GM23338 (cell line): Measurements from ENCODE around the gene MARCHF3. TPM values are rescaled to one million over a fixed set of nuclear protein-coding genes. Genes with fewer than 3 reads are reported as not detected.

ENCODE experiments used
- ATAC-seq: fragments of 200-7000 bp; cut with Tn5 transposase; 3 replicates; pipeline ENCODE4 v1.9.1; 2020
- DNase-seq: peaks from one replicate; pipeline ENCODE4 v3.0.0-alpha.2; 2015; ENCODE audit warnings: low spot score
- H2AFZ ChIP-seq: fragments of 200-600 bp; sonication (generic); 2 replicates; pipeline ENCODE4 v1.8.0; 2016; ENCODE audit warnings: antibody characterized with exemption, mild to moderate bottlenecking, moderate library complexity
- H3F3A ChIP-seq: fragments of 200-600 bp; sonication (generic); replicated peaks from 2 replicates; pipeline ENCODE4 v1.8.0; 2017; ENCODE audit warnings: antibody characterized with exemption, mixed run types, low read depth
- H3K27ac ChIP-seq: fragments of 200-600 bp; sonication (generic); 2 replicates; pipeline ENCODE4 v1.6.1; 2016; ENCODE audit warnings: low read depth
- H3K27me3 ChIP-seq: fragments of 200-600 bp; sonication (generic); 2 replicates; pipeline ENCODE4 v1.8.0; 2016; ENCODE audit warnings: mild to moderate bottlenecking, mixed run types, moderate library complexity; ENCODE audit not compliant: insufficient read depth
- H3K36me3 ChIP-seq: fragments of 200-600 bp; sonication (generic); 2 replicates; pipeline ENCODE4 v1.8.0; 2016; ENCODE audit warnings: mild to moderate bottlenecking; ENCODE audit not compliant: insufficient read depth
- H3K4me1 ChIP-seq: fragments of 200-600 bp; sonication (generic); 2 replicates; pipeline ENCODE4 v1.8.0; 2016; ENCODE audit warnings: mild to moderate bottlenecking, moderate library complexity; ENCODE audit not compliant: insufficient read depth
- H3K4me2 ChIP-seq: fragments of 200-600 bp; sonication (generic); 2 replicates; pipeline ENCODE4 v1.7.1; 2017; ENCODE audit warnings: mixed run types
- H3K4me3 ChIP-seq: fragments of 200-600 bp; sonication (generic); 2 replicates; pipeline ENCODE4 v1.6.1; 2016; ENCODE audit warnings: mixed run types
- H3K79me2 ChIP-seq: fragments of 200-600 bp; sonication (generic); replicated peaks from 2 replicates; pipeline ENCODE4 v1.8.0; 2017; ENCODE audit warnings: mild to moderate bottlenecking; ENCODE audit not compliant: insufficient read depth
- H3K9me2 ChIP-seq: fragments of 200-600 bp; sonication (generic); 2 replicates; pipeline ENCODE4 v1.8.0; 2017; ENCODE audit not compliant: insufficient read depth
- H4K20me1 ChIP-seq: fragments of 200-600 bp; sonication (generic); replicated peaks from 2 replicates; pipeline ENCODE4 v1.8.0; 2017; ENCODE audit warnings: mild to moderate bottlenecking; ENCODE audit not compliant: insufficient read depth
- H3K27ac Mint-ChIP-seq: 2 replicates; pipeline ENCODE4 v1.8.0; 2020; ENCODE audit warnings: inconsistent platforms, mild to moderate bottlenecking, moderate library complexity, mixed read lengths
- H3K27me3 Mint-ChIP-seq: 3 replicates; pipeline ENCODE4 v1.8.0; 2022; ENCODE audit warnings: low read depth, mild to moderate bottlenecking, moderate library complexity, mixed read lengths, inconsistent platforms; ENCODE audit not compliant: insufficient read depth, poor library complexity
- H3K36me3 Mint-ChIP-seq: 3 replicates; pipeline ENCODE4 v1.8.0; 2021; ENCODE audit warnings: low read depth, mild to moderate bottlenecking, inconsistent platforms, moderate library complexity, mixed read lengths
- H3K4me1 Mint-ChIP-seq: 3 replicates; pipeline ENCODE4 v1.8.0; 2020; ENCODE audit warnings: mild to moderate bottlenecking, inconsistent platforms, mixed read lengths
- H3K4me3 Mint-ChIP-seq: 3 replicates; pipeline ENCODE4 v1.8.0; 2021; ENCODE audit warnings: moderate library complexity, mild to moderate bottlenecking, inconsistent platforms, mixed read lengths
- H3K9me3 Mint-ChIP-seq: 3 replicates; pipeline ENCODE4 v1.8.0; 2020; ENCODE audit warnings: moderate library complexity, mild to moderate bottlenecking, inconsistent platforms, mixed read lengths
- CREB1 ChIP-seq: fragments of 250-450 bp; sonication (Bioruptor Pico); IDR thresholded peaks from 2 replicates; pipeline ENCODE4 v1.5.0; 2020; ENCODE audit warnings: low read depth, mild to moderate bottlenecking, moderate library complexity
- EZH2 ChIP-seq: fragments of 200-600 bp; sonication (generic); IDR thresholded peaks from one replicate; pipeline ENCODE4 v1.8.0; 2017; ENCODE audit warnings: antibody characterized with exemption, mild to moderate bottlenecking, low read depth; ENCODE audit not compliant: unreplicated experiment
- EZH2phosphoT487 ChIP-seq: fragments of 200-600 bp; sonication (generic); IDR thresholded peaks from one replicate; pipeline ENCODE4 v1.8.1; 2018; ENCODE audit warnings: antibody characterized with exemption; ENCODE audit not compliant: unreplicated experiment
- JUNB ChIP-seq: IDR thresholded peaks from one replicate; pipeline ENCODE4 v1.6.1; 2016; ENCODE audit warnings: antibody characterized with exemption; ENCODE audit not compliant: unreplicated experiment
- NANOG ChIP-seq: IDR thresholded peaks from 2 replicates; pipeline ENCODE4 v1.6.1; 2016; ENCODE audit warnings: antibody characterized with exemption, borderline replicate concordance
- POLR2AphosphoS5 ChIP-seq: IDR thresholded peaks from 2 replicates; pipeline ENCODE4 v1.6.1; 2016; ENCODE audit warnings: antibody characterized with exemption, low read depth
- STAT1 ChIP-seq: IDR thresholded peaks from one replicate; pipeline ENCODE4 v1.6.1; 2016; ENCODE audit warnings: antibody characterized with exemption; ENCODE audit not compliant: unreplicated experiment
- ZNF114 ChIP-seq: fragments of 250-450 bp; sonication (Bioruptor Pico); IDR thresholded peaks from 2 replicates; pipeline ENCODE4 v1.5.0; 2020; ENCODE audit warnings: mild to moderate bottlenecking, moderate library complexity
- ZNF331 ChIP-seq: fragments of 250-450 bp; sonication (Bioruptor Pico); IDR thresholded peaks from 2 replicates; pipeline ENCODE4 v1.5.0; 2020; ENCODE audit warnings: low read depth, mild to moderate bottlenecking, moderate library complexity
- polyA plus RNA-seq: library from polyadenylated mRNA; unstranded; fragments of >200 nt; fragmentation: Nextera tagmentation; extraction: Ambion mirVana; gene quantifications from 2 replicates; pipeline ENCODE4 v1.2.1, GENCODE V29; 2016
- total RNA-seq: library from RNA; depleted of rRNA; stranded (reverse); fragments of >200 nt; shearing (Covaris generic); gene quantifications from 2 replicates; pipeline ENCODE4 v1.2.3, GENCODE V29; 2014
- TF ChIP-seq, protein P1 (sequence below): fragments of 250-450 bp; sonication (Bioruptor Pico); IDR thresholded peaks from 2 replicates; pipeline ENCODE4 v1.5.0; 2020; ENCODE audit warnings: mild to moderate bottlenecking, moderate library complexity
- TF ChIP-seq, protein P2 (sequence below), 2 experiments: fragments of 200-600 bp in 1 of 2; sonication (generic) in 1 of 2; conservative IDR thresholded peaks; 2 replicates each; pipeline versions ENCODE4 v1.5.1 to v1.6.1; 2016 to 2017; ENCODE audit warnings: antibody characterized with exemption in 2 of 2, low read depth in 2 of 2, mild to moderate bottlenecking in 2 of 2, moderate library complexity in 1 of 2
- TF ChIP-seq, protein P3 (sequence below): IDR thresholded peaks from one replicate; pipeline ENCODE4 v1.6.1; 2018; ENCODE audit warnings: antibody characterized with exemption; ENCODE audit not compliant: unreplicated experiment
- TF ChIP-seq, protein P4 (sequence below): IDR thresholded peaks from 2 replicates; pipeline ENCODE4 v1.6.1; 2016; ENCODE audit warnings: antibody characterized with exemption

MARCHF3 gene
- total and polyA plus RNA-seq, 2 experiments from 2014 or later = 7.0 to 12.7 TPM

DNA sequence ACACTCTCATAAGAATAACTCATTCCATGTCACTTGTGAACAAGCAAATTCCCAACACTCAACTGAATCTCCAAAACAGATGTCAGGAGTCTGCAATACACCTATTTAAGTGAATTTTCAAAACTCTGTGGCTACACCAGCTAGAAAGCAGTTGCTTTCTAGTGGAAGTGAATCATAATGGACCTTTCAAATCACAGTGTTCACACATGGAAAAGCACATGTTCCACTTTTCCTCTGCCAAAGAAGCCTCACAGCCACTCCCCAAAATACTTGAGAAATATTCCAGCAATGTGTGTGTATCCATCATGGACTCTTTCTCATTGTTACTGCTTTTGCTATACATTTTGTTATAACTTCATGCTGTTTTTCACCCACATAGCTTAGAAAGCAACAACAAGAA lies 17.4 kb downstream of the MARCHF3 start:
- no peak for ATAC-seq
- H3K79me2 ChIP-seq = peaks cover 7% of the 10 kb centered on the region
- no peak overlapping the region for H3K27ac Mint-ChIP-seq

More for the DNA sequence above, 17.4 kb downstream of the MARCHF3 start:
- Histone ChIP-seq H3K9me2 (no peaks in the 10 kb centered on the region), H3K27me3 (no peaks in the 10 kb centered on the region), H3K4me1 (no peaks in the 10 kb centered on the region; the same call in 1 of the 2 replicates), H2AFZ (no peak overlapping the region), H3K4me2 (no peak overlapping the region), H4K20me1 (no peaks in the 10 kb centered on the region), H3K4me3 (no peak overlapping the region), H3K27ac (no peak overlapping the region), H3F3A (no peaks in the 10 kb centered on the region), H3K36me3 (no peaks in the 10 kb centered on the region)
- TF ChIP-seq ZNF114 (CRISPR knock-in tag) = no peak
- no peak for TF ChIP-seq EZH2phosphoT487
- no peak for TF ChIP-seq NANOG
- no peak for TF ChIP-seq JUNB
- TF ChIP-seq, protein P1, sequence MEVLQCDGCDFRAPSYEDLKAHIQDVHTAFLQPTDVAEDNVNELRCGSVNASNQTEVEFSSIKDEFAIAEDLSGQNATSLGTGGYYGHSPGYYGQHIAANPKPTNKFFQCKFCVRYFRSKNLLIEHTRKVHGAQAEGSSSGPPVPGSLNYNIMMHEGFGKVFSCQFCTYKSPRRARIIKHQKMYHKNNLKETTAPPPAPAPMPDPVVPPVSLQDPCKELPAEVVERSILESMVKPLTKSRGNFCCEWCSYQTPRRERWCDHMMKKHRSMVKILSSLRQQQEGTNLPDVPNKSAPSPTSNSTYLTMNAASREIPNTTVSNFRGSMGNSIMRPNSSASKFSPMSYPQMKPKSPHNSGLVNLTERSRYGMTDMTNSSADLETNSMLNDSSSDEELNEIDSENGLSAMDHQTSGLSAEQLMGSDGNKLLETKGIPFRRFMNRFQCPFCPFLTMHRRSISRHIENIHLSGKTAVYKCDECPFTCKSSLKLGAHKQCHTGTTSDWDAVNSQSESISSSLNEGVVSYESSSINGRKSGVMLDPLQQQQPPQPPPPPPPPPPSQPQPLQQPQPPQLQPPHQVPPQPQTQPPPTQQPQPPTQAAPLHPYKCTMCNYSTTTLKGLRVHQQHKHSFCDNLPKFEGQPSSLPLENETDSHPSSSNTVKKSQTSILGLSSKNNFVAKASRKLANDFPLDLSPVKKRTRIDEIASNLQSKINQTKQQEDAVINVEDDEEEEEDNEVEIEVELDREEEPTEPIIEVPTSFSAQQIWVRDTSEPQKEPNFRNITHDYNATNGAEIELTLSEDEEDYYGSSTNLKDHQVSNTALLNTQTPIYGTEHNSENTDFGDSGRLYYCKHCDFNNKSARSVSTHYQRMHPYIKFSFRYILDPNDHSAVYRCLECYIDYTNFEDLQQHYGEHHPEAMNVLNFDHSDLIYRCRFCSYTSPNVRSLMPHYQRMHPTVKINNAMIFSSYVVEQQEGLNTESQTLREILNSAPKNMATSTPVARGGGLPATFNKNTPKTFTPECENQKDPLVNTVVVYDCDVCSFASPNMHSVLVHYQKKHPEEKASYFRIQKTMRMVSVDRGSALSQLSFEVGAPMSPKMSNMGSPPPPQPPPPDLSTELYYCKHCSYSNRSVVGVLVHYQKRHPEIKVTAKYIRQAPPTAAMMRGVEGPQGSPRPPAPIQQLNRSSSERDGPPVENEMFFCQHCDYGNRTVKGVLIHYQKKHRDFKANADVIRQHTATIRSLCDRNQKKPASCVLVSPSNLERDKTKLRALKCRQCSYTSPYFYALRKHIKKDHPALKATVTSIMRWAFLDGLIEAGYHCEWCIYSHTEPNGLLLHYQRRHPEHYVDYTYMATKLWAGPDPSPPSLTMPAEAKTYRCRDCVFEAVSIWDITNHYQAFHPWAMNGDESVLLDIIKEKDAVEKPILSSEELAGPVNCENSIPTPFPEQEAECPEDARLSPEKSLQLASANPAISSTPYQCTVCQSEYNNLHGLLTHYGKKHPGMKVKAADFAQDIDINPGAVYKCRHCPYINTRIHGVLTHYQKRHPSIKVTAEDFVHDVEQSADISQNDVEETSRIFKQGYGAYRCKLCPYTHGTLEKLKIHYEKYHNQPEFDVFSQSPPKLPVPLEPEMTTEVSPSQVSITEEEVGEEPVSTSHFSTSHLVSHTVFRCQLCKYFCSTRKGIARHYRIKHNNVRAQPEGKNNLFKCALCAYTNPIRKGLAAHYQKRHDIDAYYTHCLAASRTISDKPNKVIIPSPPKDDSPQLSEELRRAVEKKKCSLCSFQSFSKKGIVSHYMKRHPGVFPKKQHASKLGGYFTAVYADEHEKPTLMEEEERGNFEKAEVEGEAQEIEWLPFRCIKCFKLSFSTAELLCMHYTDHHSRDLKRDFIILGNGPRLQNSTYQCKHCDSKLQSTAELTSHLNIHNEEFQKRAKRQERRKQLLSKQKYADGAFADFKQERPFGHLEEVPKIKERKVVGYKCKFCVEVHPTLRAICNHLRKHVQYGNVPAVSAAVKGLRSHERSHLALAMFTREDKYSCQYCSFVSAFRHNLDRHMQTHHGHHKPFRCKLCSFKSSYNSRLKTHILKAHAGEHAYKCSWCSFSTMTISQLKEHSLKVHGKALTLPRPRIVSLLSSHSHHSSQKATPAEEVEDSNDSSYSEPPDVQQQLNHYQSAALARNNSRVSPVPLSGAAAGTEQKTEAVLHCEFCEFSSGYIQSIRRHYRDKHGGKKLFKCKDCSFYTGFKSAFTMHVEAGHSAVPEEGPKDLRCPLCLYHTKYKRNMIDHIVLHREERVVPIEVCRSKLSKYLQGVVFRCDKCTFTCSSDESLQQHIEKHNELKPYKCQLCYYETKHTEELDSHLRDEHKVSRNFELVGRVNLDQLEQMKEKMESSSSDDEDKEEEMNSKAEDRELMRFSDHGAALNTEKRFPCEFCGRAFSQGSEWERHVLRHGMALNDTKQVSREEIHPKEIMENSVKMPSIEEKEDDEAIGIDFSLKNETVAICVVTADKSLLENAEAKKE (CRISPR knock-in tag) = no peak
- TF ChIP-seq, protein P2, sequence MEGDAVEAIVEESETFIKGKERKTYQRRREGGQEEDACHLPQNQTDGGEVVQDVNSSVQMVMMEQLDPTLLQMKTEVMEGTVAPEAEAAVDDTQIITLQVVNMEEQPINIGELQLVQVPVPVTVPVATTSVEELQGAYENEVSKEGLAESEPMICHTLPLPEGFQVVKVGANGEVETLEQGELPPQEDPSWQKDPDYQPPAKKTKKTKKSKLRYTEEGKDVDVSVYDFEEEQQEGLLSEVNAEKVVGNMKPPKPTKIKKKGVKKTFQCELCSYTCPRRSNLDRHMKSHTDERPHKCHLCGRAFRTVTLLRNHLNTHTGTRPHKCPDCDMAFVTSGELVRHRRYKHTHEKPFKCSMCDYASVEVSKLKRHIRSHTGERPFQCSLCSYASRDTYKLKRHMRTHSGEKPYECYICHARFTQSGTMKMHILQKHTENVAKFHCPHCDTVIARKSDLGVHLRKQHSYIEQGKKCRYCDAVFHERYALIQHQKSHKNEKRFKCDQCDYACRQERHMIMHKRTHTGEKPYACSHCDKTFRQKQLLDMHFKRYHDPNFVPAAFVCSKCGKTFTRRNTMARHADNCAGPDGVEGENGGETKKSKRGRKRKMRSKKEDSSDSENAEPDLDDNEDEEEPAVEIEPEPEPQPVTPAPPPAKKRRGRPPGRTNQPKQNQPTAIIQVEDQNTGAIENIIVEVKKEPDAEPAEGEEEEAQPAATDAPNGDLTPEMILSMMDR (conservative IDR thresholded peaks at IDR 0.05; ENCODE audit: low read depth in 2 of 2) = no peak
- no peak for TF ChIP-seq ZNF331 (CRISPR knock-in tag)
- TF ChIP-seq, protein P3, sequence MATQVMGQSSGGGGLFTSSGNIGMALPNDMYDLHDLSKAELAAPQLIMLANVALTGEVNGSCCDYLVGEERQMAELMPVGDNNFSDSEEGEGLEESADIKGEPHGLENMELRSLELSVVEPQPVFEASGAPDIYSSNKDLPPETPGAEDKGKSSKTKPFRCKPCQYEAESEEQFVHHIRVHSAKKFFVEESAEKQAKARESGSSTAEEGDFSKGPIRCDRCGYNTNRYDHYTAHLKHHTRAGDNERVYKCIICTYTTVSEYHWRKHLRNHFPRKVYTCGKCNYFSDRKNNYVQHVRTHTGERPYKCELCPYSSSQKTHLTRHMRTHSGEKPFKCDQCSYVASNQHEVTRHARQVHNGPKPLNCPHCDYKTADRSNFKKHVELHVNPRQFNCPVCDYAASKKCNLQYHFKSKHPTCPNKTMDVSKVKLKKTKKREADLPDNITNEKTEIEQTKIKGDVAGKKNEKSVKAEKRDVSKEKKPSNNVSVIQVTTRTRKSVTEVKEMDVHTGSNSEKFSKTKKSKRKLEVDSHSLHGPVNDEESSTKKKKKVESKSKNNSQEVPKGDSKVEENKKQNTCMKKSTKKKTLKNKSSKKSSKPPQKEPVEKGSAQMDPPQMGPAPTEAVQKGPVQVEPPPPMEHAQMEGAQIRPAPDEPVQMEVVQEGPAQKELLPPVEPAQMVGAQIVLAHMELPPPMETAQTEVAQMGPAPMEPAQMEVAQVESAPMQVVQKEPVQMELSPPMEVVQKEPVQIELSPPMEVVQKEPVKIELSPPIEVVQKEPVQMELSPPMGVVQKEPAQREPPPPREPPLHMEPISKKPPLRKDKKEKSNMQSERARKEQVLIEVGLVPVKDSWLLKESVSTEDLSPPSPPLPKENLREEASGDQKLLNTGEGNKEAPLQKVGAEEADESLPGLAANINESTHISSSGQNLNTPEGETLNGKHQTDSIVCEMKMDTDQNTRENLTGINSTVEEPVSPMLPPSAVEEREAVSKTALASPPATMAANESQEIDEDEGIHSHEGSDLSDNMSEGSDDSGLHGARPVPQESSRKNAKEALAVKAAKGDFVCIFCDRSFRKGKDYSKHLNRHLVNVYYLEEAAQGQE = no peak
- TF ChIP-seq EZH2 = no peak
- TF ChIP-seq POLR2AphosphoS5 = no peak
- no peak for TF ChIP-seq STAT1
- TF ChIP-seq, protein P4, sequence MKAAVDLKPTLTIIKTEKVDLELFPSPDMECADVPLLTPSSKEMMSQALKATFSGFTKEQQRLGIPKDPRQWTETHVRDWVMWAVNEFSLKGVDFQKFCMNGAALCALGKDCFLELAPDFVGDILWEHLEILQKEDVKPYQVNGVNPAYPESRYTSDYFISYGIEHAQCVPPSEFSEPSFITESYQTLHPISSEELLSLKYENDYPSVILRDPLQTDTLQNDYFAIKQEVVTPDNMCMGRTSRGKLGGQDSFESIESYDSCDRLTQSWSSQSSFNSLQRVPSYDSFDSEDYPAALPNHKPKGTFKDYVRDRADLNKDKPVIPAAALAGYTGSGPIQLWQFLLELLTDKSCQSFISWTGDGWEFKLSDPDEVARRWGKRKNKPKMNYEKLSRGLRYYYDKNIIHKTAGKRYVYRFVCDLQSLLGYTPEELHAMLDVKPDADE = no peak
- TF ChIP-seq CREB1 (CRISPR knock-in tag) = no peak
- H3K4me1 Mint-ChIP-seq = peaks cover 14% of the 10 kb centered on the region
- H3K9me3 Mint-ChIP-seq = 0 out of 3 replicates have a peak, but pooled peaks cover 2% of the 10 kb centered on the region
- DNase-seq = no peak
- H3K4me3 Mint-ChIP-seq = no peak overlapping the region
- H3K27me3 Mint-ChIP-seq = no peaks in the 10 kb centered on the region
- no peaks in the 10 kb centered on the region for H3K36me3 Mint-ChIP-seq
